ENCODE data around the gene PTGFR. TPM values are rescaled to one million over a fixed set of nuclear protein-coding genes. Genes with fewer than 3 reads are reported as not detected.

The PTGFR gene
- total RNA-seq: 1 to 10 TPM in 2 of 4 donors, under 1 TPM in 1, not detected in 1; 0.66 to 2.3 (median 1.6) TPM

- Histone ChIP-seq H3K9me3 (no peaks in the 10 kb centered on the region), H3K36me3 (no peaks in the 10 kb centered on the region), H3K4me3 (peak within 1 kb of the TSS; percentile 16 to 60 (median 40)), H3K4me1 (peaks cover 0 to 16% (median 3%) of the 10 kb centered on the region in 3 donors), H3K27me3 (peaks cover 0 to 50% (median 2%) of the 10 kb centered on the region in 4 donors), H3K27ac (peak within 1 kb of the TSS; percentile 32 to 79 (median 54))
- 0% methylated on average over 3 of the region's 42 CpGs for WGBS, 2 donors
- no peak for DNase-seq
- intact Hi-C loops (cut with DNase I): no loop called here
- no peak for TF ChIP-seq CTCF (IDR thresholded peaks at IDR 0.05)
- TF ChIP-seq POLR2A (IDR thresholded peaks at IDR 0.05): no peak
These were observed at the start of gene PTGFR for GRCh38 chr1:78490861-78491450. TSS of gene PTGFR (plus strand) at chr1:78490974. CDS start at chr1:78492744, 1,770 bp downstream.

DNA sequence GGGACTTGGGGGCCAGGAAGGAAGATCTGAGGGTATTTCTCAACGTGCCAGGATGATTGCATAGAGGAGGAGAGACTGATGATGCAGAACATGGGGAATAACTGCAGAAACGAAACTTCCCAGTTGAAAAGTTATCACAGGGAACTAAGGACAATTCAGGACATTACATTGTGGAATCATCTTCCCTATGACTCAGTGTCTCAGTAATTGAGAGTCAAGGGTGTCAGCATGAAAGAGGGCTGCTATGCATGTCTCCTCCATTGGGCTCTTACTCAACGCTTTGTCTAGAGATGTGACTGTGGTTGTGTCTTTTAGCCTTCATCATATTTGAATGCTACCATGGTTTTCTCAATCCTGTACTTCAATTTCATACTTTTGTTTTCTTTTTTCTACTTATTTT is 48.9 kb upstream of the PTGFR start:
- 41 to 55% methylated on average over 3 of the region's 3 CpGs for WGBS, 2 donors
- no peaks in the 10 kb centered on the region for H3K4me1 ChIP-seq
- DNase-seq: no peak
- no peaks in the 10 kb centered on the region for H3K9me3 ChIP-seq
- no peak overlapping the region for H3K4me3 ChIP-seq
- no peaks in the 10 kb centered on the region for H3K27me3 ChIP-seq
- TF ChIP-seq CTCF (IDR thresholded peaks at IDR 0.05): no peak
- TF ChIP-seq POLR2A (IDR thresholded peaks at IDR 0.05): no peak
- intact Hi-C loops (cut with DNase I): no loop called here
- no peaks in the 10 kb centered on the region for H3K36me3 ChIP-seq
- H3K27ac ChIP-seq: no peak overlapping the region

DNA sequence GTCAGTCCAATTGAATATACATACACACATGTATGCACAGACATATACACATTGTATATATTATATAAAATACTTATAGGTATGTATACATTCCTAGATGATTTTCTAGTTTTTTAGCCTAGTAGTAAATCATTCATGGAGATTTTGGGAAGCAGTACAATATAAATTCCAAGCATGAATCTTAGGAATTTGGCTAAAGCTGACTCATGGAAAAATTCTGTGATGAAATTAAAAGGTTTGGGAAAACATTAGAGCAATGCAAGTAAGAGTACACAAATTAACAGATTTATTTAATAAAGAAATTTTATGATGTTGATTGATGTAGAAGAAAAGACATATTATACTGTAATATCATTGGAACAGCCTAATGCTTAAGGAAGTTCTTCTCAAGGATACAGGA is 43.7 kb upstream of the PTGFR start:
- TF ChIP-seq CTCF (IDR thresholded peaks at IDR 0.05) (no peak), POLR2A (IDR thresholded peaks at IDR 0.05) (no peak)
- Histone ChIP-seq H3K4me3 (no peak overlapping the region), H3K4me1 (no peaks in the 10 kb centered on the region), H3K9me3 (no peaks in the 10 kb centered on the region), H3K27me3 (no peaks in the 10 kb centered on the region), H3K27ac (no peak overlapping the region), H3K36me3 (no peaks in the 10 kb centered on the region)
- no peak for DNase-seq
- intact Hi-C loops (cut with DNase I): no loop called here

DNA sequence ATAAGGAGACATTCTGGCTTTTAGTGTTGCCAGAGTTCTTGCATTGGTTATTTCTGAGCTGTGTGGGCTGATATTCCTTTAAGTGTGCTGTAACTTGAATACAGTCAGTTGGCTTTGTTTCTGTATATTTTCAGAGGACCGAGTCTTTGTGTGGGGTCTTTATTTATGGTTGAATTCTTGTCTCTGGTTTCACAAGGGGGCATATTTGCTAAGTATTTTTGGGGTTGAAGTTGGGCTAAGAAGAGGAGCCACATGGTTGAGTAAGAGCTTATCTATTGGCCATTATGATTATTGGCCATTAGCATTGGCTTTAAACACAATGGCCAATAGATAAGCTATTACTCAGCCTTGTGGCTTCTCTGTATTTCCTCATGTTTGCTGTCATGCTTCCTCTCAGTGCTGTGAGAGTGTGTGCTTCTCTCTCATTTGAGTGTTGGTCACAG is 26.3 kb upstream of the PTGFR start:
- intact Hi-C loops (cut with DNase I): no loop called here
- WGBS, 2 donors: 75 to 100% methylated on average over 1 of the region's 1 CpG

More for the DNA sequence above, 26.3 kb upstream of the PTGFR start:
- H3K4me1 ChIP-seq: no peaks in the 10 kb centered on the region
- H3K9me3 ChIP-seq: peaks cover 0 to 13% (median 5%) of the 10 kb centered on the region in 3 donors
- H3K27me3 ChIP-seq: no peaks in the 10 kb centered on the region
- no peaks in the 10 kb centered on the region for H3K36me3 ChIP-seq
- H3K27ac ChIP-seq: no peak overlapping the region
- DNase-seq: no peak
- no peak overlapping the region for H3K4me3 ChIP-seq
- TF ChIP-seq POLR2A (IDR thresholded peaks at IDR 0.05) (no peak), CTCF (IDR thresholded peaks at IDR 0.05) (no peak)

All from esophagus squamous epithelium (tissue), 5 donors.